Gastroesophageal sphincter (tissue), 3 donors: ENCODE measurements around the gene PODNL1.

Experiments
- POLR2A ChIP-seq, 2 donors: fragments of 450-650 bp; IDR thresholded peaks; one replicate each; pipeline ENCODE4 v1.6.1; 2017; ENCODE audit warnings: antibody characterized with exemption in 2 of 2, mild to moderate bottlenecking in 2 of 2, moderate library complexity in 1 of 2
- POLR2AphosphoS5 ChIP-seq: sonication (generic); formaldehyde crosslinking; IDR thresholded peaks from one replicate; pipeline ENCODE4 v1.6.1; 2017; ENCODE audit warnings: antibody characterized with exemption
- TF ChIP-seq, protein P1 (sequence below), 4 experiments: fragments of 200-600 bp in 2 of 4; fragments of 450-650 bp in 2 of 4; sonication (generic) in 1 of 4; IDR thresholded peaks; one replicate each; pipeline ENCODE4 v1.5.1; 2017 to 2019; ENCODE audit warnings: antibody characterized with exemption in 4 of 4, mild to moderate bottlenecking in 2 of 4, moderate library complexity in 2 of 4

DNA sequence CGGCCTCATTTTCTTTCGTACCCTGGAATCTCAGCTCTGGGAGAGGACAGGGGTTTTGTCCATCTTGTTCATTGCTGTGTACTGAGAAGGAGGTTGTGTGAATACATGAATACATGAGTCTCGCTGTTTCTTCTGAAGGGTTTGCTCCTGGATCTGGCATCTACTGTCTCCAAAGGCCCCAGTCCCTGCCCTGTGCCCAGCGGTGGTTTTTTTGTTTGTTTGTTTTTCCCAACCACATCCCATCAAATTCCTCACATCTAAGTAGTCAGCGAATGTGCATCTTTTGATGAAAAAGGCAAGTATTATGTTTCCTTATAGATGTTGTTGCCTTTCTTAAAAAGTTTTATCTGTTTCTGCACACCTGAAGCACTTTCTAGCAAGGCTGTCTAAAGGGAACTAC lies 26.6 kb upstream of the PODNL1 start:
- TF ChIP-seq, protein P1, sequence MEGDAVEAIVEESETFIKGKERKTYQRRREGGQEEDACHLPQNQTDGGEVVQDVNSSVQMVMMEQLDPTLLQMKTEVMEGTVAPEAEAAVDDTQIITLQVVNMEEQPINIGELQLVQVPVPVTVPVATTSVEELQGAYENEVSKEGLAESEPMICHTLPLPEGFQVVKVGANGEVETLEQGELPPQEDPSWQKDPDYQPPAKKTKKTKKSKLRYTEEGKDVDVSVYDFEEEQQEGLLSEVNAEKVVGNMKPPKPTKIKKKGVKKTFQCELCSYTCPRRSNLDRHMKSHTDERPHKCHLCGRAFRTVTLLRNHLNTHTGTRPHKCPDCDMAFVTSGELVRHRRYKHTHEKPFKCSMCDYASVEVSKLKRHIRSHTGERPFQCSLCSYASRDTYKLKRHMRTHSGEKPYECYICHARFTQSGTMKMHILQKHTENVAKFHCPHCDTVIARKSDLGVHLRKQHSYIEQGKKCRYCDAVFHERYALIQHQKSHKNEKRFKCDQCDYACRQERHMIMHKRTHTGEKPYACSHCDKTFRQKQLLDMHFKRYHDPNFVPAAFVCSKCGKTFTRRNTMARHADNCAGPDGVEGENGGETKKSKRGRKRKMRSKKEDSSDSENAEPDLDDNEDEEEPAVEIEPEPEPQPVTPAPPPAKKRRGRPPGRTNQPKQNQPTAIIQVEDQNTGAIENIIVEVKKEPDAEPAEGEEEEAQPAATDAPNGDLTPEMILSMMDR (IDR thresholded peaks at IDR 0.05): no peak
- TF ChIP-seq POLR2A (IDR thresholded peaks at IDR 0.05): no peak
- TF ChIP-seq POLR2AphosphoS5: no peak
